8988T (cell line): ENCODE results near the gene CNTD1.
"Not testable (repeated sequence)": the region's sequence is repeated elsewhere in the genome, so short reads cannot be mapped to it uniquely, and the experiment has no call there.

Experiments used
- DNase-seq: peaks from one replicate; pipeline ENCODE4 v3.0.0; 2011

The CNTD1 gene

GRCh38 chr17:42848093-42848492 lies 49.4 kb downstream of the CNTD1 start:
- no peak for DNase-seq

DNA sequence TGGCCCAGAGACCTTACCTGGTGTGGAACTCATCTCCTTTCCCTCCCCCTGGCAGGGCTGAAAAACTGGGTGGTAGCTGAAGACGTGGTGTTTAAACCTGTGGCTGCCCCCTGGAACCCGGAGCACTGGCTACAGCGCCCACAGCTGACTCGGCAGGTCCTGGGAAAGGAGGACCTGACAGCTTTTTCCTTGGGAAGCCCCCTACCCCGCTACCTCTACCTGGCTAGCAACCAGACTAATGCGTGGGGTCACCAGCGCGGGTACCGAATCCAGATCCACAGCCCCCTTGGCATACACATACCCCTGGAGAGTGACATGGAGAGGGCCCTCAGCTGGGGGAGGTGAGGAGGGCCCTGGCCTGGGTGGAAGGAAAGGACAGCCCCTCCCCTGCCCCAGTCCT lies 50.4 kb downstream of the CNTD1 start:
- no peak for DNase-seq

GRCh38 chr17:42849451-42850181 lies 51.0 kb downstream of the CNTD1 start:
- DNase-seq: no peak

- DNase-seq: no peak
Observed at GRCh38 chr17:42850954-42851353, 52.3 kb downstream of the CNTD1 start, which contains the start of gene AOC3. AOC3 (plus strand) TSS chr17:42851199; CDS start chr17:42851344, 145 bp downstream.

DNA sequence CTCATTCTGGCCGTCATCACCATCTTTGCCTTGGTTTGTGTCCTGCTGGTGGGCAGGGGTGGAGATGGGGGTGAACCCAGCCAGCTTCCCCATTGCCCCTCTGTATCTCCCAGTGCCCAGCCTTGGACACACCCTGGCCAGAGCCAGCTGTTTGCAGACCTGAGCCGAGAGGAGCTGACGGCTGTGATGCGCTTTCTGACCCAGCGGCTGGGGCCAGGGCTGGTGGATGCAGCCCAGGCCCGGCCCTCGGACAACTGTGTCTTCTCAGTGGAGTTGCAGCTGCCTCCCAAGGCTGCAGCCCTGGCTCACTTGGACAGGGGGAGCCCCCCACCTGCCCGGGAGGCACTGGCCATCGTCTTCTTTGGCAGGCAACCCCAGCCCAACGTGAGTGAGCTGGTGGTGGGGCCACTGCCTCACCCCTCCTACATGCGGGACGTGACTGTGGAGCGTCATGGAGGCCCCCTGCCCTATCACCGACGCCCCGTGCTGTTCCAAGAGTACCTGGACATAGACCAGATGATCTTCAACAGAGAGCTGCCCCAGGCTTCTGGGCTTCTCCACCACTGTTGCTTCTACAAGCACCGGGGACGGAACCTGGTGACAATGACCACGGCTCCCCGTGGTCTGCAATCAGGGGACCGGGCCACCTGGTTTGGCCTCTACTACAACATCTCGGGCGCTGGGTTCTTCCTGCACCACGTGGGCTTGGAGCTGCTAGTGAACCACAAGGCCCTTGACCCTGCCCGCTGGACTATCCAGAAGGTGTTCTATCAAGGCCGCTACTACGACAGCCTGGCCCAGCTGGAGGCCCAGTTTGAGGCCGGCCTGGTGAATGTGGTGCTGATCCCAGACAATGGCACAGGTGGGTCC lies 52.9 kb downstream of the CNTD1 start:
- DNase-seq: not testable (repeated sequence)

GRCh38 chr17:42852351-42852750 lies 53.7 kb downstream of the CNTD1 start:
- no peak for DNase-seq

DNA sequence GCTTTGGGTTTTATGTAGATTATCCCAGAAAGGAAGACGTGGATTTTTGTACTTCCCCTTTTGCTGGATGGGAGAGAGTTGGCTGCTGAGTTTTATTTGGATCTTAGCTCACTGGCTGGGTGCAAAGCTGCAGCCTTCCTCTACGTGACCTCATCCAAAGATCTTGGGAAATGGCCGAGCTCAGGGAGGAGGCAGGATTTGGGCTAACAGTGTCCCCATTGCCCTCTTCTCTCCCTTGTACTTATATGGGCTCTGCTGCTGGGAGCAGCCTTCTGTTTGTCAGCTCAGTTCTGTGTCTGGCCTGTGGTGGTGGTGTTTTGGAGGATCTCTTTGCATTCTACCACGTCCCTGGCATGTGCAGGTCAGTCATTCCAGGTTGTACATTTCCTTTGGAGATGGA lies 54.3 kb downstream of the CNTD1 start:
- DNase-seq: no peak

- no peak for DNase-seq
Observed at GRCh38 chr17:42853597-42853967, 54.9 kb downstream of the CNTD1 start.

DNA sequence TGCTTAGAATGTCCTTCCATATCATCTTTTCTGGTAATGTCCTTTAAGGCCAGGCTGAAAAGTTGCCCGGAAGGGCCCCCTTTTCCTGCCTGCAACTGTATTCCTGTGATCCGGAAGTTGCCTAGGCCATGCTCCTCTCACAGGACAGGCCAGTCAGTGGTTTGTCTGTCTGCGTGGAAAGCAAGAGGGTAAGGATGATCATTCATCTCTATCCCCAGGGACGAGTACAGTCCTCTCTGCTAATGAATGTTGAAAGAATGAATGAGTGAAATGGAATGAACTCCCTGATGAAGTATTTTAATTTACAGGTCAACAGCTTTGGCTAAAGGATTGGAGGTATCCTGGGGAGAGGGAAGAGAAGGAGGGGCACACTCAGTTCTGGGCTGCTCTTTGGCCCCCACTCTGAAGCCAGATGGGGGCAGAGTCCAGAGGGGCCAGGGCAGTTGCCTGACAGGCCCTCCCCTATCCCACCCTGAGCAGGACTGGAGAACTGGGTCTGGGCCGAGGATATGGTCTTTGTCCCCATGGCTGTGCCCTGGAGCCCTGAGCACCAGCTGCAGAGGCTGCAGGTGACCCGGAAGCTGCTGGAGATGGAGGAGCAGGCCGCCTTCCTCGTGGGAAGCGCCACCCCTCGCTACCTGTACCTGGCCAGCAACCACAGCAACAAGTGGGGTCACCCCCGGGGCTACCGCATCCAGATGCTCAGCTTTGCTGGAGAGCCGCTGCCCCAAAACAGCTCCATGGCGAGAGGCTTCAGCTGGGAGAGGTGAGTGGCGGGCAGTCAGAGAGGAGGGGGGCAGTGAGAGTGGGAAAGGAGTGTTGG lies 55.5 kb downstream of the CNTD1 start:
- no peak for DNase-seq

GRCh38 chr17:42855048-42855596 lies 56.5 kb downstream of the CNTD1 start:
- no peak for DNase-seq

DNA sequence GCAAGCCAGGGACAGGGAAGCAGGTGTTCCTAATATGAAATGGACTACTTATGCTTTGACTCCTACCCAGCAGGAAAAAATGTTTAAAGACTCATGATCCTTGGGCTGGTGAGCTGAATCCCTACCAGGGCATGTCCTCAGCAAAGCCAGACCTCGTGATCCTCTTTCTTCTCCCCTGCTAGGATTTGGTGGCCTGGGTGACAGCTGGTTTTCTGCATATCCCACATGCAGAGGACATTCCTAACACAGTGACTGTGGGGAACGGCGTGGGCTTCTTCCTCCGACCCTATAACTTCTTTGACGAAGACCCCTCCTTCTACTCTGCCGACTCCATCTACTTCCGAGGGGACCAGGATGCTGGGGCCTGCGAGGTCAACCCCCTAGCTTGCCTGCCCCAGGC lies 57.4 kb downstream of the CNTD1 start:
- DNase-seq: not testable (repeated sequence)

- not testable (repeated sequence) for DNase-seq
Observed at GRCh38 chr17:42856516-42856915, 57.9 kb downstream of the CNTD1 start.

DNA sequence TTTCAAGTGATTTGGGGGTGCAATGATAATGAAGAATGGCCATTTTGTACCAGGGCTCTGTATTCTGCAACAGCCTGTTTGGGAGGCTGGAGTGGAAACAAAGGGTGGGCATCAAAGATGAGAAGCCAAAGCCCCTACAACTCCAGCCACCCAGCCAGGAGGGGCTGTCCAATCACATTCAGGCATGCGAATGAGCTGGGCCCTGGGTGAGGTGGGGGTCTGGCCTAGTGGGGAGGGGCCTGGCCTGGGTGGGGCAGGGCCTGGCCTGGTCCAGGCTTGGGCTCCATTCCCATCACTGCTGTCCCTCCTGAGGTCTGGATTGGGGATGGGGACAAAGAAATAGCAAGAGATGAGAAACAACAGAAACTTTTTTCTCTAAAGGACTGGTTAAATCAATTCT lies 58.7 kb downstream of the CNTD1 start:
- no peak for DNase-seq
